Right lobe of liver (tissue), 4 donors: Measurements from ENCODE around the gene ERGIC1.
A peak's percentile ranks its signal among the peaks of the same experiment; 100 is the strongest.

Source experiments
- CTCF ChIP-seq, 4 donors: fragments of 200-600 bp in 3 of 4; fragments of 450-650 bp in 1 of 4; IDR thresholded peaks; one replicate each; pipeline versions ENCODE4 v1.5.1 to v1.8.0; 2016 to 2022; ENCODE audit warnings: antibody characterized with exemption in 4 of 4, mild to moderate bottlenecking in 2 of 4
- POLR2A ChIP-seq: fragments of 450-650 bp; IDR thresholded peaks from one replicate; pipeline ENCODE4 v1.6.1; 2017; ENCODE audit warnings: antibody characterized with exemption, mild to moderate bottlenecking
- donor health status: DM: no; HTN: no; CAD: no.
- donor health status: DM: no; HTN: no; CAD: no.
- donor health status: DM: no; HTN: yes; CAD: no.

DNA sequence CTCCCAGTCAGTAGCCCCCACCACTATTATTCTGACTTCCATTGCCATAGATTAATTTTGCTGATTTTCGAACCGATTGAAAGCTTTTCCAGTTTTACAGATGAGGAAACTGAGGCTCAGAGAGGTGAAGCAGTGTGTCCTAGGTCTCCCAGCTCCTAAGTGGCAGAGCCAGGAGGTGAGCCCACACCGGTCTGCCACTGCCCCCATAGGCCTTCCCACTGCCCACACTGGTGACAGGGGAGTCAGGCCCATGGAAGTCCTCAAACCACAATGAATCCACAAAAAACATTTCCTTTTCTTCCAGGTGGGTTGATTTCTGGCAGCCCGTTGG lies 70.2 kb downstream of the ERGIC1 start:
- TF ChIP-seq CTCF (IDR thresholded peaks at IDR 0.05) (no peak), POLR2A (peak; percentile 30)
